Inflammatory macrophage treated with lipopolysaccharide for 1 hour (primary cell): ENCODE measurements around the gene ALG9.

ENCODE experiments used
- DNase-seq, 2 donors: peaks; one replicate each; pipeline ENCODE4 v3.0.0-alpha.2; 2020 to 2022

Gene ALG9

GRCh38 chr11:111834432-111835163, 36.8 kb downstream of the ALG9 start:
- DNase-seq: no peak

- DNase-seq: no peak
Observed at GRCh38 chr11:111833524-111833923, 37.9 kb downstream of the ALG9 start.

DNA sequence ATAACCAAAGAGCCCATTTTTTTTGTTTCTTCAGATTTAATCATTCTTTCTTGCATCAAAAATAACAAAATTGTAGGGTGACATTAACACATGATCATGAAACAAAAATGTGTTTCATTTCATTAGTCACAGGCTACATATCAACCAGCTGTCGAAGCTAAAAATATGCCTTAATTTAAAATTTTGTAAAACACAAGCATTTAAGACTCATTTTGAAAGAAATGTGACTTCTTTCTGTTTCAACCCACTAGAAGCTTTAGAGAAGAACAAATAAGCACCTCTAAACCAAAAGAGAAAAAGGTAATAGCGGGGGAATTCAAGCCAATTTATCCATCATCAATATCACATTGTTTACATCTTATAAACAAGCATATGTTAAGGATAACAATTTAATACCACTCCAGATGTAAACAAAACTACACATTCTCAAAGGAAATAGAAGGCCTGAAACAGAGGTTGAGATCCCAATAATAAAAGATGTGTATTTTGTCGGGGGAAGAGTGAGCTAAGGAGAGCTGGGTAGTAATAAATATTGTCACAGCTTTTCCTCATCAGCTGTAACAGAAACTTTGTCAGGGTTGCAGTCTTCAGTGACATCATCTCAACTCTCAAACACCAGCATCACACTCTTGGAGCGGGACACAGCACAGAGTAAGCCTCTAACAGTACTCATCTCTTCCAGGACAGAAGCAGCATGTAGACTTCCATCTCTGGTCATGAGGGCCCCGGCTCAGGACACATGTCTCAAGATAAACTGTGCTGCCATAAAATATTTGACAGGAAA, 42.0 kb downstream of the ALG9 start:
- no peak for DNase-seq

GRCh38 chr11:111826322-111826950, 44.9 kb downstream of the ALG9 start:
- DNase-seq: no peak

DNA sequence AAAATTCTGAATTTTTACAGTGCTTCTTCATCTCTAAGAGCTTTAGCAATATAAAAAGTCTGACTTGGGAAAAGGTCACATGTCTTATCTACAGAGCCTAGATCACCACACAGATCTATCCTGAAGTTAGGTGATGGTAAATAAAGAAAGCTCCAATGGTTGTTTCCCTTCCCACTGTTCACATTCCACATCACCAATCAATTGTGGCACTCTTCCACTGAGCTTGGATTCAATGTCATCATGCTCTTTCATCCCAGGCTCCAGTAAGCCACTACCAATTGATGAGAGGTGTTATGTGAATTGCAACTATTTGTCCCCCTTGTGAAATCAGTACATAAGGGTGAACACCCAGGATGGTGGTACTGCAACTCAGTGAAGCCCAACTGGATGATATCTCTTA, 47.8 kb downstream of the ALG9 start:
- no peak for DNase-seq

GRCh38 chr11:111823131-111823530, 48.2 kb downstream of the ALG9 start:
- DNase-seq: no peak

DNA sequence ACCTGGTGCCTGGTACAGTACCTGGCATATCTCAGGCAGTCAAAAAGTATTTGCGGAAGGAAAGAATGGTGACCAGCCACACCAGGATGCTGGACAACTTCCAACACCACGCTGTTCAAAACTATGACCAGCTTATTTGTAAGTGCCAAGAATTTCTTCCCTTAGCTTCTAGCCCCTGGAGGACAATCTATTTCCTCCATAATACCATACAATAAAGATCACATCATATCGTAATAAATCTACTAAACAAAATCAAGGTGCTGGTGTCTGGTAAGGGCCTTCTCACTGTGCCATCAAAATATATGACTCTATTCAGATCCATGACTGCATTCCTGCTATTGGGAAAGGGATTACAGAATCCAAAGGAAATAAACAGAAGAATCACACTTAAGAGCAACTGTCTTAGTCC, 51.5 kb downstream of the ALG9 start:
- no peak for DNase-seq

- DNase-seq: no peak
Observed at GRCh38 chr11:111819161-111819828, 52.1 kb downstream of the ALG9 start.

DNA sequence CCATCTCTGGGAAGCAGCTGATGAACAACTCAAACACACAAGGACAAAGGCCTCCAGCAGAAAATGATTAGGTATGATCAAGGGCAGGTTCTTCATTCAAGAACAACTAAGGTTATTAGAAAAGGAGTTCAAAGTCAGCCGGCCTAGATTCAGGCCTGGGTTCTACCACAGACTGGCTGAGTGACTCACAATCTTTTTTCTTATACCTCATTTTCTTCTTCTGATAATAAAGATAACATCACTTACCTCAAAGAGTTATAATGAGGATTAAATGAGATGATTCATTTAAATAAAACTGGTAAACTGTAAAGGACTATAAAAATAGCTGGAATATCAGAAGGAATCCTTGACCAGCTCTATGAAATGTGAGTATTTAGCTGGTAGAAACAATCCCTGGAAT, 55.9 kb downstream of the ALG9 start:
- DNase-seq: no peak

DNA sequence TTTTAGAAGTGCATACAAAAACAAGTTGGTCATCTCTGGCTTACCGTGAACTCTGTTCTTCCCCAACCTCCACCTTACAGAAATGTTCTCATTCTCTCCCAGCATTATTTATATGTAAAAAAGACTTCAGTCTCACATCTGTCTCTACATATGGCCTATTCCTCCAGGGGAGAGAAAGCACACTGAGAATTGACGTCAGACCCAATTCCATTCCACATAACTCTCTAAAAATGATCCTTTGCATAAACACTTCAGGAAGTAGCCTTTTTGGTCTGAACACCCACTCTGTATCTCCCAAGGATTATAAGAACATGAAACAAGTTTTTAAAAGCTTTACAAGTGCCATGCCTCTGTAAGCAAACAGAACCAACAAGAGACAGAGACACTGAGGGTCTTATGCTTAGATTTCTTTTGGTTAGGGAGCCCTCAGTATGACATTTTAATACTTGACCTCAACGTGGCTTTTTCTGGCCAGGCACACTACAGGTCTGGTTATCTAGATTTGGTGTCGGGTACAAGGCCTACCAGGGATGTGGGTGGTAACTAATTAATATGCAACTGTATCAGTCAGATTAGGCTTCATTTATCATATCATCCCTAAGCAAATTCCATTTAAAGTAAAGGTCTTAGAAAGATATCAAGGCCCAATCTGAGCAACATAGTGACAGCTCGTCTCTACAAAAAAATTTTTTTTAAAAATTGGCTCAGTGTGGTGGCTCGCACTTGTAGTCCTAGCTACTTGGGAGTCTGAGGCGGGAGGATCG, 56.6 kb downstream of the ALG9 start:
- DNase-seq: no peak

DNA sequence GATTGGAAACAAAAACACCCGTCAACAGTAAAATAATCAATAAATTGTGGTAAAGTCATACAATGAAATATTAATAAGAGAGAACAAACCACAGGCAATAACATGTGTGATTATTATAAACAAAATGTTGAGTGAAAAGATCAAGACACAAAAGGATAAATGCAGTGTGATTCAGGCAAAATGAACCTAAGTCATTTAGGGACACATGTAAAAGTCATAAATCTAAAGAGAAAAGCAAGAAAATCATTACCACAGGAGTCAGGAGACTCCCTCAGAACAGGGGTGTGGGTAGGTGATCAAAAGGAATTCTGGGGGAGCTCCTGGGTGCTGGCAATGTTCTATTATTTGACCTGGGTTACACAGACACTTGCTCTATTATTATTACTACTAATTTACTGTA, 57.3 kb downstream of the ALG9 start:
- no peak for DNase-seq

DNA sequence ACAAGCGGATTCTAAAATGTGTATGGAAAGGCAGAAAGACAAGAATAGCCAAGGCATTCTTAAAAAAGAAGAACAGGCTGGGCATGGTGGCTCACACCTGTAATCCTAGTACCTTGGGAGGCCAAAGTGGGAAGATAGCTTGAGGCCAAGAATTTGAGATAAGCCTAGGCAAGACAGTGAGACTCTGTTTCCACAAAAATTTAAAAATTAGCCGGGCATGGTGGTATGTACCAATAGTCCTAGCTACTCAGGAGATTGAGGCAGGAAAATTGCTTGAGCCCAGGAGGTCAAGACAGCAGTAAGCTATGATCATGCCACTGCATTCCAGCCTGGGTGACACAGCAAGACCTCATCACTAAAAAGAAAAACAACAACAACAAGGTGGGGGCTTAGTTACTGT, 59.2 kb downstream of the ALG9 start:
- DNase-seq: no peak

GRCh38 chr11:111811445-111811844, 59.9 kb downstream of the ALG9 start:
- DNase-seq: no peak

DNA sequence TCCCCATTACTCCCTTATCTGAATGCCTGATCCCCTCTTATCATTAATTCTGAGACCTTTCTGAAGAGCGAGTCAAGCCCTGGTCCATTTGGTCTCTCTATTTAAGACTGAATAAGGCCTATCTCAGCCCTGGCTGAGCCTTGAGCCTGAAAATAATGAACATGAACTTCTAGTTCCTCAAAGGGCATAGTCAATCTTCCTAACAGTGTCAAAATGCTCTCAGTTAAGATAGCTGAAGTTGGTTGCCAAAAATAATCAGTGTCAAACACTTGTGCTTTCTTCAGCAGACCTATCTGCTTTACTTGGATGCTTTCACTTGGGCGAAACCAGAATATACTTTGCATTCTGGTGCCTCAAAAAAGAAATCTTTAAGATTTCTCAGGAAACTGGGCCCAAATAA, 62.5 kb downstream of the ALG9 start:
- no peak for DNase-seq

DNA sequence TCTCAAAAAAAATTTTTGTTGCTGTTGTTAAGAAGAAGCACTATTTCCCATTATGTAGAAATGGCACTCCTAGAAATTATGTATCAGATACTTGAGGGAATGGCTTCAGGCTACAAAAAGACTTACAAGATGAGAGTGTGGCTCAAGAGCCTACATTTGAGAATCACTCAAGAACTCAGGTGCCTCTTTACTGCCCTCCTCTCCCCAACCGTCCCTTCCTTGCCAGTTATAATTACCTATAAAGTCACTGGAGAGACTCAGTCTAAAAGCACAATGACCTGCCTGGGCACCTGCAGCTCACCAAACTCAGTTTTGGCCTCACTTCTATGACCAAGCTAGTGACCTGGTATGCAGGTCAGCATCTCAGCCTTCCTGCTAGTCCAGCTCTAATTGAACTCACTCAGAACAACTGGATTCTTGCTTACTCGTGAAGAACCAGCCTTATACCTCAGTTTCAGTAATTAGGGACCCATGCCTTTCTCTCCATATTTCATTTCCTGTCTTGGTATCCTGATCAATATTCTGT, 63.3 kb downstream of the ALG9 start:
- DNase-seq: no peak

DNA sequence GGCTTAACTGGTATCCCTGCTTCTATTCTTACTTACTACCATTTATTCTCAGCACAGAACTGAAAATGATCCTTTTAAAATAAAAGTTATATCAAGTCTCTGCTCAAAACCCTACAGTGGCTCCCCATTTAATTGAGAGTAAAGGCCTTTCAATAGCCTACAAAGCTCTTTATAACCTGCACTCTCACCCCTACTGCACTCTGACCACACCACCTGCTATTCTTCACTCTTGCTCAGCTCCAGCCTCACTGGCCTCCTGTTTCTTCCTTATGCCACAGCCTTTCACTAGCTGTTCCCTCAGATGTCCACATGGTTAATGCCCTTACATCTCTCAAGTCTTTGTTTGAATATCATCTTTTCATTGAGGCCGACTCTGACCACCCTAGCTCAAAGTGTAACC, 64.3 kb downstream of the ALG9 start:
- no peak for DNase-seq

DNA sequence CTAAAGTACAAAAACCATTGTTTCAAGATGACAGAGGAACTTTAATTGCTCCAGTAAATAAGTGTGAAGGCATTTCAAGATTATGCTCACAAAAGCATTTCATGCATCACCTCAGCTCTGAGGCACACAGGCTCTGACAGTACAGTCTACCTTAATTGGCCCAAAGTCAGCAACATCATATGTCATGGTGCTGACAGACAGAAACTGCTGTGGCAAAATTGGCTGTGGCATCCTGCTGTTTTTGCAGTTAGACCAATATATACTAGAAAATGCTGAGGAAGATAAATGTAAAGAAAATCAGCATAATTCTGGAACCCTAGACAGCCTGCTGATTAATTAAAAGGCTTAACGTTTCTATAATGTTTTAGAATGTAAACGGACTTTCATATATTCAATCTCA, 70.2 kb downstream of the ALG9 start:
- no peak for DNase-seq

DNA sequence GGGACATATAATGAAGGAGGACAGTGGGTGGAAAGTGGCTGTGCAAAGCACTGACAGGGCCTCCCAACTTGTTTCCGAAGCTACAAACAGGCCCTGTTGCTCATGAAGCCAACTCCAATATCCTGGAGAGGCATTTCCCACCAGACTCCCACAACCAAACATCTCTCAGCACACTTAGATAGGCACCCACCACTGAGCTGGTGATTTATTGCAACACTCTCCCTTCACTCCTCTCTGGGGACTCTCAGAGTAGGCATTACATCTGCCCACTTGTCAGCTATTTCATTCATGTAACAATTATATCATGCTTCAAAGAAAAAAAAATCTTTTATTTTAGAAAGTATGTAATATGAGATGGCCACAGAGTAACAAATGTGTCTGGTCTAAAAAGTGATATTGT, 73.1 kb downstream of the ALG9 start:
- no peak for DNase-seq

- DNase-seq: peak; percentile 89 to 90
Observed at GRCh38 chr11:111797145-111797581, 74.2 kb downstream of the ALG9 start.

- peak; percentile 38 to 48 for DNase-seq
Observed at GRCh38 chr11:111796696-111797095, 74.7 kb downstream of the ALG9 start.

DNA sequence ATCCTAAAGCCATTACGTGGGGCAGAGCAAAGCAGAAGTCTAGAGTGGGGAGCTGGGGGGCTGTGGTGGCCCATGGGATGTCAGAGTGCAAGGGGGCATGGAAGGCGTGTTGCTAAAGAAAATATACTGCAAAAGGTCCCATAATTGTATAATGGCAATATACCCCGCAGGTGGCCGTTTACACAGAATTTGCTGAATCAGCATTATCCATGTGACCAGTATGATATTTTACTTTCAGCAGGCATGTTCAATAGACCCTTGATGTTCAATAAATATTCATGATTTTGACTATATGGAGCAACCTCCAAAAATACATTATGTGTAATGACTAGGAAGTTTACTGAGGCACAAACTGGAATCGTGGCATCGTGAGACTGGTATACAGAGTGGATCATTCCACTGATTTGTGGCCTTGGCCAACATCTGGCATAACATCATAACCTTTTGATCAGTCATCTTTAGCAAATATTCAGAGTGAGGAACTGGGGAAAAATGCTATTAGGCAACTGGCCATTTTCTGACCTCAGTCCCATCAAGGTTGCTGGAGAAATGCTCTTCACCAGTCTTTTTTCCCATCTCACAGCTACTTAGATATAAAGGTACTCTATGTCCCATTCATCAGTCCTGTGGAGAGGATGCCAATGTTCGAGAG, 75.9 kb downstream of the ALG9 start:
- no peak for DNase-seq

GRCh38 chr11:111793863-111794262, 77.5 kb downstream of the ALG9 start:
- DNase-seq: no peak
